Glomerular visceral epithelial cell (primary cell): Measurements from ENCODE around the gene SLC9A6.
A peak's percentile ranks its signal among the peaks of the same experiment; 100 is the strongest.
"Not testable (repeated sequence)": the region's sequence is repeated elsewhere in the genome, so short reads cannot be mapped to it uniquely, and the experiment has no call there.

ENCODE experiments used
- DNase-seq: peaks from one replicate; pipeline ENCODE4 v3.0.0-alpha.2; 2016; ENCODE audit errors: extremely low spot score

Gene SLC9A6

DNA sequence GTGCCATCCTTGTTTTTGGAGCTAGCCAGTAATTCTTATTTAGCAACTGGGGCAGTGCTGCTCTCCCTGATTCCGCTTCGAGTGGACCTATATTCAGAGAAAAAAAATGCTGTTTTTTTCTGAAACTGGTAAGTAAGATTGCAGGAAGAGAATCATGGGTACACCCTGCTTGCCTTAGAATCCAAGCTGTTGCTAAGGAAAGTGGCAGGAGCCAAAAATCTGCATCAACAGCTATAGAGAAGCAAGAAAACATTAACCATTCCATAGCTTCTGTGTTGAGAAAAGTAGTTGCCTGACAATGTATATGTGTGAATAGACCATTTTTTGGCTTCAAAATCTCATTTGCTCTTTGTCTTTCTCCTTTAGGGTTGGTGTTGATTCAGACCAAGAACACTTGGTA is 44.5 kb downstream of the SLC9A6 start:
- DNase-seq, result no peak

DNA sequence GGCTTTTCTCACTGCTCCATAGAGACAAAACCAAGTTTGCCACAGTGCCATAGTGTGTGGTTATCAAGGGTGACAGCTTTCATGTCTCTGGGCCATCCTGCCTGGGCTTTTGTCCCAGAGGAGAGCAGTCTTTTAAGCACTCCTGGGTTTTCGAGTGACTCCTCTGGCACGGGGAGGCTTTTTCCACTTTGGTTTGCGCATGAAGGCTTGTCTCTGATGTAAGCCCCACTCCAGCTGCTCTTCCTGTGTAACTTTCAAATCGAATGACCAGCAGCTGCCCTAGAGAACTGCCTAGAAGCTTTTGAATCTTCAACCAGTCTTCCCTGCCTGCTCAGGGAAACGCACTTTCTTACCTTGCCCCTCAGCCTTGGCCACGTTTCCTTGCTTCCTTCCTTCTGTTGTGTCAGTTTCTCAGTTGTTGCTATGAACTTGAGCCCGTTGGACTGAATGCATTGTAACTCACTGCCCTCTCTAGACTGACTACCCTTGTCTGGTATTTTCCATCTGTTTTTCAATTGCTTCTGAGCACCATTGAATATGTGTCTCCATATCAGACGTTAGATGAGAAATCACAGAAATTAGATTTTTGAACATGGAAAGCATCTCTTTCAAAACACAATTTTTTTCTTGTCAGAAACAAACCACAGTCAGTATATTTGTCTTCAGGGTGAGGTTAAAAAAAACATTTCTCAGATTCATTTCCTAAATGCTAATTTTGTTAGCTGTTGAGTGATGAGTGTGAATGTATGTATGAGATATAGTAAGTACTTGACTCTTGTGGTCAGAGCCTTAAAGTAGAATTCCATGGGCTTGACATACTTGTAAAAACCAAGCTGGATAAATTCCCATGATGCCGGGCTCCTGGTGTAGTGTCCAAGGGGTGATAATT is 45.3 kb downstream of the SLC9A6 start:
- peak; percentile 9 for DNase-seq

DNA sequence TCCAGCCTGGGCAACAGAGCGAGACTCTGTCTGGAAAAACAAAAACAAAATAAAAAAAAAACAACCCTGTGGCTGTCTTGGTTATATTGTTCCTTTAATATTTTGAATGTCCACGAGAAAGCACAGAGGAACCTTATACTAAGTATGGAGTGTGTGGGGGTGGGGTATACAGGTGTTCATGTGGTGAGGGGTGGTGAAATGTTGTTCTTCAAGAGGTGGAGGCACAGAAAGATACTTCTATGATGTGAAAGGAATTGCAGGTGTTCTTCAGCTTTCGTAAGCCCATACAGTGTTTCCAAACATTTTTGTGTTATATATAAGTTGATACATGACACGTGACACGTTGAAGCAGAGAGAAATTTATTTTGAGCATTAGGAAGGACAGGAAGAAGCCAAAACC is 46.4 kb downstream of the SLC9A6 start:
- DNase-seq, result no peak

DNA sequence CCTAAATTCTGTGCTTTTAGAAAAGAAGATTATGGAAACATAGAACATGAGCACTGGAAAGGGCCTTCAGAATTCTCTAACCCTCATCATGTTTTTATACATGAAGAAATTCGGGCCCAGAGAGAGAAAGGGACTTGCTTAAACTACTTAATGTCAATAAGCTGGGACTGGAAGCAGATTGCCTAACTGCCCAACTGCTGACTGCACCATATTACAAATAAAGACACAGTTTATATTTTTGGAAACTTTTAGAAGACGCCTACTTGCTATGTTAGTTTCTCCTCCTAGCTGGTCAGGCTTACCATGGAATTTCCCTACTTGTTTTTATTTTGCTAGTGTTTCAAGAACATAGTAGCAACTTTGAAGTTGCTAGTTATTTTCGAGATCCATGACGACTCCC is 47.1 kb downstream of the SLC9A6 start:
- DNase-seq, result no peak

DNA sequence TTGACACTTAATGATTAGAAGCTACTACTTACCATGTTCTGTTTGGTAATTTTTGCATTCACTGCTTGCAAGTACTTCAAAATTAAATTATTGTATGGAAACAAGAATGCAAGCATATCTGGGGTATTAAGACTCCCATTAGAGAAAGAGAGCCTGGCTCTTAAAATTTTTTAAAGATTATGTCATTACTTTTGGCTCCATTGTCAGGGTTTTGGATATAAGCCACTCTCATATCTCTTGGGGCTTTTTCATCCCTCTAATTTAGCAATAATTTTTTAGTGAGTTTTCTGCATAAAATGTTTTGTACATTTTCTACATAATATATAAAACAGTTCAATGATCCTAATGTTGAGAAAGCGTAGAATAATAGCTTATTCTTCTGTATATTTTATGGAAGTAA is 49.4 kb downstream of the SLC9A6 start:
- no peak for DNase-seq

DNA sequence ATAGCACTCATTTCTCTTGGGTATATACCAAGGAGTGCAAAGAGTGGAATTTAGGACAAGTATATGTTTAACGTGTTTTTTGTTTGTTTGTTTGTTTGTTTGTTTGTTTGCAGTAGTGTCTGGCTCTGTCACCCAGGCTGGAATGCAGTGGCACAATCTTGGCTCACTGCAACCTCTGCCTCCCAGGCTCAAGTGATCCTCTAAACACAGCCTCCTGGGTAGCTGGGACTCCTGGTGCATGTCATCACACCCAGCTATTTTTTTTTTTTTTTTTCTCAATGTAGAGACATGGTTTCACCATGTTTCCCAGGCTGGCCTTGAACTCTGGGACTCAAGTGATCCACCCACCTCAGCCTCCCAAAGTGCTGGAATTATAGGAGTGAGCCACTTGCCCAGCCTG is 50.4 kb downstream of the SLC9A6 start:
- no peak for DNase-seq

DNA sequence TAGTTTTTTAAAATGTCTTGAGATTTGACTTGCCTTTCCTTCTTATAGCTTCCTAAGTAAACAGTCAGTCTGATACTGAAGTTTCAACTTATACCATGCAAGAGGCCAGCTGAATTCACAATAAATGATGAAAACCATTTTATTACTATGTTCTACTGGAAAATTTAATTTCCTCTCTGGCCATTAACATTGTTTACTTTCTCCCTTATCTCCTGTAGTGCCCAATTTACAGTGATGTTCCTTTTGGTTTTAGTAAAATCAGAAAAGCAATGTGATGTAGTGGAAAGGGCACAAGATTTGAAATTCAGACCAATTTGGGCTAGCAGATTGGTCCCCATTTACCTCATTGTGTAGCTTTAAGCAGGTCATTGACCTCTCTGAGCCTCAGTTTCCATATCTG is 54.2 kb downstream of the SLC9A6 start:
- DNase-seq, result no peak

DNA sequence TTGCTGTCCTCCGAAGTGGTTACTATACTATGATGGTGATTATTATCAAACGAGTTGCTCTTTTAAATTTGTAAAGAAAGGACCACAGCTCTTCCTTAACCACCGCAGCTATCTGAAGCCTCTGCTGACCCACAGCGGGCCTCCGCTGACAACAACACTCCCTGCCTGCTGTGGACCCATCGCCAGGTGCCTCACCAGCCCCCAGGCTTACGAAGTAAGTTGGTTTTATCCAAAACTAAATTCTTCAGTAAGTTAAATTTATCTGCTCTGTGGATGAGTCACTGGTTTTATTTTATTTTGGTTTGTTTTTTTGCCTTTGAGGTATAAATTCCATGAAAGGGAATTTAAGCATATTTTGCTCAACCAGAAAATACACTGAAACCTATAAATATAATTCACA is 54.7 kb downstream of the SLC9A6 start:
- no peak for DNase-seq

DNA sequence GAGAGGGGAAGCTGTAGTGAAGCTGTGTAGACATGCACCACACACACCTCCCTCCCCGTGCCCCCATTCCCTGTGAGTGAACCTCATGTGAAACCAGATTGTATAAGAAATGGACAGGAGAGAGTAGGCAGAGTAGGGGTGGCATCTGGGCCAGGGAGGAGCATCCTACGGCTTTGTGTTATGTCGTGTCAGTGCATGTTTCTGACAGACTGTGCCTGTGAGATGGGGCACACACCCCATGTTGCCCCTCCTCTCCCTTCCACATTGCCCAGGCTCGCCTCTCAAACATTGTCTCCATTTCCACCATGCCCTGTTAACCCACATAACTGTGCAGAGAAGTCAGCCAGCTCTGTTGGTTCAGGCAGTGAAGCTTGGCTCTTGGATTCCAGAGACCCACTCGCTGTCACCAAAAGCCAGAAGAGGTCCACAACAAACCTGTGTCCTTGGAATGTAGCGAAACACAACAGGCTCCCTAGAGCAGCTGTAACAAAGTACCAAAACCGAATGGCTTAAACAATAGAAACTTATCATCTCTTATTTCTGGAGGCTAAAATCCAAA is 56.1 kb downstream of the SLC9A6 start:
- no peak for DNase-seq

DNA sequence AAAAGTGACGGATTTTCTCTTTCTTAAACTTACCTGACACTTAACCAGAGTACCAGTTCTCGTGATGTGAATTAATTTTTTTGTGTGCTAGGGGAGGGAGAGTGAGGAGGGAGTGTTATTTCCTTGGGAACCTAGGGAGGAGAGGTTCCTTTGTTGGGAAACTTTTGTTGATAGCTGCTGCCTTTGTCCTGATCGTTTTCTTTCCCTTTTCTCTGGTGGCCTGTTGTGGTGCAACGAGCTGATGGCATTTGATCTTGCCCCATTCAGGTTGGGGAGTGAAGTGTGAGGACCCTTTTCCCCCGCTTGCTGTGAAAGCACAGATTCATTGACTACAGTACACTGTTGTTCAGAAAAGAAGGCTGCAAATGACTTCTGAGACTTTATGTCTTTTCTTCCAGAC is 59.8 kb downstream of the SLC9A6 start:
- DNase-seq, result no peak

DNA sequence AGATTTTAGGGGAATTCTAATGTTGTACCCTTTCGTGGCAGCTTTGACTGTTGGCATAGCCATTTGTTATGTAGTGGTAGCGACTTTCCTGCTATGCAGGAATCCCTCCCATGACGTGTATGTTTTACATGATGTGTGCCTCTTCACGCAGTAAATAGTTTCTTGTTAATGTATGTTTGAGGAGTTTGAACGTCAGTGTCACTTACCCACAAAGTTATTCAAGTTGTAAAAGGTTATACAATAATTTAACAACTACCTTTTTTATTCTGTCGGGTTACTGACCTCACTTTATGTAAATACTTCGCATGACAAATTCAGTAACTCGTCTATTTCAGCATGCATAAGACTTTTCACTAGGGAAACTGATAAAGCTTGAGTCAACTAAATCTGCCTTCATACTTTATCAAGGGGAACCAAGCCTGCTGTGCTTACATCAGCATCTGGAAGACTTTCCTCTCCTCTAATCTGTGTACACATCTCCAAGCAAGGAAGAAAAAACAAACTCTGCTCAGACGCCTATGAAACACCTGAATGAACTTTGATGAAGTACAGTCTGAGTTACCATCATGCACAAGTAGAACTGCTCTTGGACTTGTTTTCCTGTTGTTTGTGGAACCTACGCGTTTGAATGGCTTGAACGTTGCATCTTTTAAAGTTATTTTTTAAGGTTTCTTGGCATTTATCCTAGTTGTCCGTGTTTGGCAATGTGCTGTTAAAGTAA is 61.2 kb downstream of the SLC9A6 start:
- no peak for DNase-seq

DNA sequence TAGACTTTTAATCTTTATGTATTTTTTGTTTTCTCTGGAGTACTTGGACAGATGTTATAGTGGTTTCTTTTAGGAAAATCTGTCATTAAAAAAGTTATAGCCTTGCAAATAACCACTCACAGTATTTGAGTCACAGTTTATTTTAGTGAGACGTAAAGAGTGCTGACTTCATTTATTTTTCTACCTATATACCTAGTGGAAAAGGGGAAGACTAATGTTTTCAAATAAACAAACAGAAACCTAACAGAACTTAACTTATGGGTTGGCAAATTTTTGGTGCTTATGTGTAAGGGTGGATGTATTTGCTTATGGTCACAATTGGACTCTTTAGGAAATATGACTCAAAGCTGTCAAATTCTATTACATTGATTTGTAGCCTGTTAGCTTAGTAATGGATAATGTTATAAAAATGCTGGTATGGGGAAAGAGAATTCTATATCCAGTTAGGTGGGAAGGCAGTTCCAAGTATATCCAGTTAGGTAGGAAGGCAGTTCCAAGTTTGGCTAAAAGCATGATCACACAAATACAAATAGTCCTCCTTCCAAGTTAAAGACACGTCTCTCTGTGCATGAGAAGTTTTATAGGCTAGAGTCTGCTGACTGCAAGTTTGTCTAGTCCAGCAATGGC is 61.9 kb downstream of the SLC9A6 start:
- DNase-seq, result no peak

DNA sequence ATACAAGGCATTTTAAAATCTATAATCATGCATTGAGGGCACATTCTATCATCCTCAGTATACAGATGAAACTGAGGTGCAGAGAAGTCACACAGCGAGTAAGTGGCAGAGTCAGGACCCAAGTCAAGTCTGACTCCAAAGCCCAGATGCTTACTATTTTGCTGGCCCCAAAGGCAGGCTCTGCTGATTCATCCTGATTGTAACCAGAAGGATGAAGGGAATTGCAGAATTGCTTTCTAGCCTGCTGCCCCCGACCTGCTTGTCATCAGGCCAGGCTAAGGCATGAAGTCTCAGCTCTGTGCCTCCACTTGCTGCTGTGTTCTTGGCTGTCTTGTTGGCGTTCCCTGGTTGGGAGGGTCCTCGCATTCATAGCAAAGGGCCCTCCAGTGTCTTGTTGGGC is 62.7 kb downstream of the SLC9A6 start:
- no peak for DNase-seq

DNA sequence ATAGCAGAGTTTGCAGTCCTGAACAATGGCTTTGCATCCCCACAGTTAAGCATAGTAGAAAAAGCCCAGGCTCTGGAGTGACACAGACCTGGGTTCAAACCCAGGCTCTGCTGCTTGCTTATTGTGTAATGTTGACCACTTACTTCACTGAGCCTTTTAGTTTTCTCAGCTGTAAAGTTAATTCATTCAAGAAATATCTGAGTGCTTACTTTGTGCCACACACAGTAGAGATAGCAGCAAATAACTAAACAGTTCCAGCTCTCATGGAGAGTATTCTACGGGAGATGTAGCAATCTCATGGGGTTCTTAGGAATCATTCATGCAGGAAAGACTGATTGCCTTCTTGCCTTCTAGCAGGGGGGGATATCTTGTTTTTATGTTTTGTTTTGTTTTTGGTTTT is 63.2 kb downstream of the SLC9A6 start:
- DNase-seq, result no peak

DNA sequence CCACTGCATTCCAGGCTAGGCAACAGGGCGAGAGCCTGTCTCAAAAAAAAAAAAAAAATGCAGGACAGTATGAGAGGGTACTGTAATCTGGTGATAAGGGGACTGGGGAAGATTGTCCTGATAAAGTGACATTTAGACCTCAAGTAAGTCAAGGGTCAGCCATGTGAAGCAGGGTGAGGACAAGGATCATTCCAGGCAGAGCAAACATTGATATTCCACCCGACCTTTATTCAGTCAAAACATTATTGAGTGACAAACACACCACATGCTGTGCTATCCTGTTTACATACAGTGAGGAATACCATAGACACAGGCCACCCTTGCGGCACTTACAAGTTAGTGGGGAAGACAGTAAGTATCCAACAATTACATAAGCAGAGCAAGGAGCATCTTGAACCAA is 64.4 kb downstream of the SLC9A6 start:
- DNase-seq, result no peak

DNA sequence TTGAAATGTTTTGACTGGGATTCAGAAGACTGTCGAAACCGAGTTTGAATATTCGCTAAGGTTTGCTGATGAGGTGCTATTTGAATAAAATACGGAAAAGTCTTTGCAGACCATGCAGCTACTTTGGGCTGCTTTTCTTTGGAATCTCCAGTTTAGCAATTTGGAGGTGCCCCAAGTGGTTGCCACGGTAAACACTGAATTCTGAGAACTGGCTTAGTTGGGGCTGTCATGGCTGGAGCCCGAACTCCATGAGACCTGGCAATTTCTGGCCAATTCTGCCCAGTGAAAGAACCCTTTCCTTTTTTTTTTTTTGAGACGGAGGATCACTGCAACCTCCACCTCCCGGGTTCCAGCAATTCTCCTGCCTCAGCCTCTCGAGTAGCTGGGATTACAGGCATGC is 65.6 kb downstream of the SLC9A6 start:
- not testable (repeated sequence) for DNase-seq

DNA sequence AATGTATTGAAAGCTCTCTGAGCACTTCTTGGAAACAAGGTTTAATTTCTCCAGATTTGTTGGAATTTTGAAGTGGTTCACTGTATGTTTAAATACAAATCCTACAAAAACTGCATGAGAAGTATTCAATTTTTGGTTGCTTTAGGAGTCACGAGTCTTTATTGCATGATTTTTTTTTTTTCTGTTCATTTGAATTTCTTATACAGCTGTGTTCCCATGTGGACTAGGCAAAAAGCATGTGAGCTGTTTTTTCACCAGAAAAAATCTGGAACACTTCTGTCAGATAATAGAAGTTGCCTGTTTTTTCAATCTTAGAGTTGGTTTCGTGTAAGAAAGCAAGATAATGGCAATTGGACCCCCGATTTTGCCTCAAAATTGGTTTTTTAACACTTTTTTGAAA is 66.4 kb downstream of the SLC9A6 start:
- no peak for DNase-seq

DNA sequence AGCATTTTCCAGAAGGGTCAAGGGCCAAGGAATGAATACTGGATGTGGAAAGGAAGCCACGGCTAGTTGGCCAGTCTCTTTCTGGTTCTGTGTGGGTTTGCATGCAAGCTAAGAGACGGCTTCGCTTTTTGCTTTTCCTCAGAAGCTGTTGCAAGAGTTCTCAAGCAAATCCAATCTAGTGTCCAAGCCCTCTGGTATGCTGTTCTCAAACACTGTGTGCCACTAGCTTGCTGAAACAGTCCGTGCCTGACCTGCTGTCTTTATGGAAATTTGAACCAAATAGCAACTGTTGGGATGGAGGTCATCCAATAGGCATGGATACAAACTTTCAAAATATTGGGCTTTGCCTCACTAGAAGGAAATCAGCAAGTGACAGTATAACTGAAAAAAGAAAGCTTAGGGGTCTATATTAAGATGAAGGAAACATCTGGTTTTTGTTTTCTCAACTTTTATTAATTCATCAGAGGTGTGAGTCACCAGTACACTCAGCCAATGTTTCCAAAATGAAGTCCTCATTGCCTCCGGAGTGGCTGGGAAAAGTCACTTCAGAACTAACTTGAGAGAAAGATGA is 70.5 kb downstream of the SLC9A6 start:
- DNase-seq, result no peak

DNA sequence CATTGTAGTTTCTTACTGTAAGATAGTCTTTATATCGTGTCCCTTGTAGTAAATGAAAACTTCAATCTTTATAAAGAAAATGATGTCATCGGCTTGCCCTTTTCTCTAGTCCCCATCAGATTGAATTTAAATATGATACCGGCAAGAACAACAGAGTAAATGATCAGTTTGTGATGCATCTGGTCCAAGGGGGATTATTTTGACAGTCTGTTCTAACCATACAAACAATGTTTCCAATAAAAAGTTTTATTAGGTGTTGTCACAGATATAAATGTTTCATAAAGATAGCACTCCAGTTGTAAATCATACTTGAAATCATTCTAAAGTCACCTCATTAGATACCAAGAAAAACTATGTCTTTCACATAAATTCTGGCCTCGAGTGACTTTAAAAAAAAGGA is 72.3 kb downstream of the SLC9A6 start:
- no peak for DNase-seq

DNA sequence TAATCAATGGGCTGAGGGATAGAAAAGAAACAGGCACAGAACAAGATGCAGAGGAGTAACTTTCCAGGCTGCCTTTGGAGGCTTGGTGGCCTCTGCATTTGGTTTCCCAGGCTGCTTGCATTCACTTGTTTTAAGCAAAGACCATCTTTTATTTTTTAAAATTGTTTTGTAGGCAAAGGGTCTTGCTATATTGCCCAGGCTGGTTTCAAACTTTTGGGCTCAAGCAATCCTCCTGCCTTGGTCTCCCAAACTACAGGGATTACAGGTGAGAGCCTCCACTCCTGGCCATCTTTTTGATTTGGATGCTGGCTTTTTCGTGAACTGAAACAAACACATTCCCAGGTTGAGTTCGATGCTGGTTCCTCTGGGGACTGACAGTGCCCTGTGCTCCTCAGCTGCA is 74.1 kb downstream of the SLC9A6 start:
- no peak for DNase-seq

DNA sequence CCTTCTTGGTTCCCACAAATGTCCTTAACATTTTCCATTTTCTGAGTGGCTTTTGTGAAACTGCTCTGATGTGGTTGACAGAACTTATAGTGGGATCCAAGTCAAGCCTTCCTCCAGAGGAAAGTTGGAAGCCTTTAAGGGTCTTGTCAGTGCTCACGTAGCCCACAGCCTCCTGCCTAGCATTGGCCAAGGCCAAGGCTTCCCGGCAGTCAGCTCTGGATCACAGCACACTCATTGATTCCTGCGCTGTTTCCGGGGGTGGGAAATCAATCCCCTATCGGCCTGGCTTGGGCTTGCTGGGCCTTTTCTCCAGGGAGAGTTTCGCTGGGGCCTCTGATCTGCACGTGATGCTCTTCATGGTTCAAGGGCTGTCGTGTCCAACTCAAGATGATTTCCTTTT is 76.1 kb downstream of the SLC9A6 start:
- no peak for DNase-seq

DNA sequence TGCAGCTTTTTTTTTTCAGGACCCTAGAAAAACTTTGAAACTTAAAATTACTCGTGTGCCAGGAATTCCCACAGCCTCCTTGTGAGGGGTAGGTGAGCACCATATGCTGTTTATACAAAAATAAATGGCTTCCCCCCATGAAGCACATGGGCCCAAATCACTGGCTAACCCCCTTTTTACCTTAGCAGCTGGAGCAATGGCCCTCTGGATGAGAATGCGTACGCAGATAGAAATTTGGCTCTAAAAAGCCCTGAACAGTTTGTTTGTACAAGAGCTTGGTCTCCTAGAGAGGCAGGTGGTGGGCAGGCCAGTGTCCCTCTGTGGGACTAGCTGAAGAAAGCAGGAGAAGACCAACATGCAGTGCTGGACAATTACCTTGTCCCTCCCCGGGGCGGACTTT is 76.5 kb downstream of the SLC9A6 start:
- no peak for DNase-seq
